GM10266 (cell line): Measurements from ENCODE around the gene GMCL1.
"Not testable (repeated sequence)": the region's sequence is repeated elsewhere in the genome, so short reads cannot be mapped to it uniquely, and the experiment has no call there.

ENCODE experiments used
- DNase-seq: peaks from one replicate; pipeline ENCODE4 v3.0.0; 2012; ENCODE audit errors: extremely low spot score
- CTCF ChIP-seq: IDR thresholded peaks from 2 replicates; pipeline ENCODE4 v1.5.1; 2012; ENCODE audit warnings: mild to moderate bottlenecking, low read depth; ENCODE audit not compliant: control insufficient read depth, insufficient read depth; ENCODE audit errors: missing control alignments

Gene GMCL1

DNA sequence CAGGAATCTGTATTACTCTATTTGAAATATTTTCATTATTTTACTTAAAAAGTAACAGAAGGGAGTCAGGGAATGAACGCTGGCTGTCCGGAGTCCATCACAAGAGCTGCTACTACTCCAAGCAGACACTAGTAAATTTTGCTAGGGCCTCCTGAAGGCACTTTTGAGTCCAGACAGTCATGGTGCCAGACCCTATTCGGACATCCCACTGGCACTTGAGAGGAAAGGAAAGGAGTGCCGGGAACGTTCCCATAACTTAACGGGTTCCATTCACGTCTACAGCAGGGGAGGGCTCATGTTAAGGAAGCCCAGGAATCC is 563 bp upstream of the GMCL1 start:
- TF ChIP-seq CTCF: no peak
- peak; percentile 9 for DNase-seq

DNA sequence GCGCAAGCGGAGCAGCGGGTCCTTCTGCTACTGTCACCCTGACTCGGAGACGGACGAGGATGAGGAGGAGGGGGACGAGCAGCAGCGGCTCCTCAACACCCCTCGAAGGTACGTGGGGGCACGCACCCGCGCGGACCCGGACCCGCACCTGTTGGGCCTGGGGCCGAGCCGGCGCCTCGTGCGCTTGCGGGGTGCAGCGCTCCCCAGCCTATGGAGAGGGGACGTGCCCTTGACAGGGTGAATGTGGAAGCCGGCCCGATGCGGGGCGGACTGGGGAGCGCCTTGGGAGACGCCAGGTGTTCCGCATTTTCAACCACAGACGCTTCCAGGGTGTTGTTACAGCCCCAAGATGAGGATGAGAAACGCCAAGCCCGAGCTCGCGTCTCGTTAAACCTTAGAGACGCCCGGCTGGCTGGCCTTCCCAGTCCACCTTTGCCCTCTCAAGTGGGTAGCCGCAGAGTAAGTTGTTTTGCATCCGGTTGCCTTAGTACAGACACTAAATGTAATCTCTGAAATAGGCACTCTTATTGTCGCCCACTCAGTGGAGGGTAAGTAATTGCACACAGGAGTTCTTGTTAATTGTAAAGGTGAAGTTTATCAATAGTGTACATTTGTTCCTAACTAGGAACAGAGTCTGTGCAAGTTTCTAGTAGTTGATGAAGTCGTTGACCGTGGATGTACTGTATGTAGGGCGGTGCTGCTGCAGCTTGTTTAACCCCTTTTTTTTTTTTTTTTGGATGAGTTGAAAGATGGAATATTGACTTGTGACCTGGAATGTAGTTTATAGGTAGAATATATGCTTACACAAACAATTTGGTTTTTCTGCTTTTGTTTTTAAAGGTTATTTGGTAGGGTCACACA is 815 bp downstream of the GMCL1 start:
- peak; percentile 23 for DNase-seq

GRCh38 chr2:69830906-69831241 is 1.4 kb downstream of the GMCL1 start:
- DNase-seq: not testable (repeated sequence)

More for the DNA sequence above, 815 bp downstream of the GMCL1 start:
- TF ChIP-seq CTCF: no peak

DNA sequence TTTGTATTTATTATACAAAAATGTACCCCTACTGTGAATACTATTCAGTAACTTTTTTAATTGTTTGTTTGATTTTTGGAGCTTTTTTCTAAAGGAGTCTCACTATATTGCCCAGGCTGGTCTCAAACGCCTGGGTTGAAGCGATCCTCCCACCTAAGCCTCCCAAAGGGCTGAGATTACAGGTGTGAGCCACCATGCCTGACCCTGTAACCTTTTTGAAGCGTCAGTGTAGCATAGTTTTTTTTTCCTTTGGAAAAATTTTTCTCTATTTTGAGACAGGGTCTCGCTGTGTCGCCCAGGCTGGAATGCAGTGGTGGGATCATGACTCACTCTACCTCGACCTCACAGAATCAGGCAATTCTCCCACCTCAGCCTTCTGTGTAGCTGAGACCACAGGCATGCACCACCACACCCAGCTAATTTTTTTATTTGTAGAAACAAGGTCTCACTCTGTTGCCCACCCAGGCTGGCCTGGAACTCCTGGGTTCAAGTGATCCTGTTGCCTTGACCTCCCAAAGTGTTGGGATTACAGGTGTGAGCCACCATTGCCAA is 2.0 kb downstream of the GMCL1 start:
- TF ChIP-seq CTCF: no peak
- DNase-seq: no peak

DNA sequence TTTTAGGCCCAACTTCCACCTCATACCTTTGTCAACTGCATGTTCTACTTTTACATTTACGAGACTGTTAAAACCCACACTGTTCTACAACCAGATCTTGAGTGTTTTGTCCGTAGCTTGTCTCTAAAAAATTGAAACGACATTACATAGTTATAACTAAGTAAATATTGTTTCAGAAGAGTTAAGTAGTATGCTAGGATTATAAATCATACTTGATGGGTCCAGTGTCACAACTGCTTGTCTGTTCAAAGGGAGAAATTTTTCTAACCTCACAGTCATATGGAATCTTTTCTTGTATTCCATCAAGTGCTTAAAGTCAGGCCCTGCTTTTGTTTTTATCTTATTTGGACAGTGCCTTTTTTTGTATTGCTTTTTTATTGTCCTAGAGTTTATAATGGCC is 4.3 kb downstream of the GMCL1 start:
- DNase-seq: no peak
- TF ChIP-seq CTCF: no peak

DNA sequence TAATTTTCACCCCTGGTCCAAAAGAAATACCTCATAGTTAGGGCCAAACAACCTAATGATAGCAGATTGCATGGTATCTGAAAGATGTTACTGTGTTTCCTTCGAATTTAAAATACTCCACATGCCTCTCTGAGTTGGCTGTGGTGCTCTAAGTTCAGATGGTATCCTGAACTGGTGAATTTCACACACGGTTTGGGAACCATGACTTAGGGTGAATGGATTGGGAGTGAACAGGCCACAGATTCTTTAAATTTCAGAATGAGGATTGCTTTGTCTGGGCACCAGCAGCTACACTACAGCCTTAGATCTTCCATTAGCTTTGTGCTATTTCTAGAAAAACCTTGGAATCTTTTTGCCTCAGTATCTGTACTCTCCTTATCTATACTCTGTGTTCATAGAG is 6.2 kb downstream of the GMCL1 start:
- no peak for DNase-seq
- no peak for TF ChIP-seq CTCF

GRCh38 chr2:69836316-69836715 is 6.9 kb downstream of the GMCL1 start:
- no peak for TF ChIP-seq CTCF
- DNase-seq: no peak

DNA sequence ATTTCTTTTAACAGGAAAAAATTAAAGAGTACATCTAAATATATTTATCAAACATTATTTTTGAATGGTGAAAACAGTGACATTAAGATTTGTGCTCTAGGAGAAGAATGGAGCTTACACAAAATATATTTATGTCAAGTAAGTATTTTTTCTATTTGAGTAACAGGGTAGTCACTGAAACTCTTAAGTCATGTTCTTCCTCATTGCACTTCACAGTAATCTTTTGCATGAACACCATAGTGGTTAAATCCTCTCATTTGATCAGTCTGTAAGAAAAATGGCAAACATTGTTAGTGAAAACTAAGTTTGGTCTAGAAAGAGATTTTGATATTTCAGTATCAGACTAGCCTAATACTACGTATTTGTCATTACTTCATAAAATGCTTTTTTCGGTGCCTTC is 8.1 kb downstream of the GMCL1 start:
- no peak for TF ChIP-seq CTCF
- DNase-seq: peak; percentile 18
